ENCODE data around the gene FLNC.

FLNC gene

GRCh38 chr7:128891110-128891941 is 61.1 kb downstream of the FLNC start:
- DNase-seq (ENCODE audit: low spot score), result peak; percentile 37

GRCh38 chr7:128891942-128892269 is 61.7 kb downstream of the FLNC start:
- no peak for DNase-seq (ENCODE audit: low spot score)

- no peak for DNase-seq (ENCODE audit: low spot score)
These were observed 62.5 kb downstream of the FLNC start for GRCh38 chr7:128892521-128893250.

- DNase-seq (ENCODE audit: low spot score), result no peak
These were observed 63.3 kb downstream of the FLNC start for GRCh38 chr7:128893251-128894100.

- DNase-seq (ENCODE audit: low spot score), result no peak
These were observed 63.9 kb downstream of the FLNC start for GRCh38 chr7:128894101-128894440.

- no peak for DNase-seq (ENCODE audit: low spot score)
These were observed 65.1 kb downstream of the FLNC start for GRCh38 chr7:128895320-128895719.

GRCh38 chr7:128899392-128899791 is 69.2 kb downstream of the FLNC start:
- peak; percentile 51 for DNase-seq (ENCODE audit: low spot score)

GRCh38 chr7:128900237-128900636 is 70.0 kb downstream of the FLNC start:
- DNase-seq (ENCODE audit: low spot score), result no peak

- no peak for DNase-seq (ENCODE audit: low spot score)
These were observed 72.8 kb downstream of the FLNC start for GRCh38 chr7:128902761-128903585.

- no peak for DNase-seq (ENCODE audit: low spot score)
These were observed 73.6 kb downstream of the FLNC start for GRCh38 chr7:128903621-128904361.

GRCh38 chr7:128904381-128905197 is 74.4 kb downstream of the FLNC start:
- peak; percentile 91 for DNase-seq (ENCODE audit: low spot score)

- DNase-seq (ENCODE audit: low spot score), result no peak
These were observed 76.0 kb downstream of the FLNC start for GRCh38 chr7:128906001-128906765.

- no peak for DNase-seq (ENCODE audit: low spot score)
These were observed 76.8 kb downstream of the FLNC start for GRCh38 chr7:128906766-128907559.

All from NAMALWA (cell line).